ENCODE data around the gene ARPC2.
A peak's percentile ranks its signal among the peaks of the same experiment; 100 is the strongest.

GRCh38 chr2:218229239-218229638 lies 12.2 kb downstream of the ARPC2 start:
- TF ChIP-seq, protein P1, sequence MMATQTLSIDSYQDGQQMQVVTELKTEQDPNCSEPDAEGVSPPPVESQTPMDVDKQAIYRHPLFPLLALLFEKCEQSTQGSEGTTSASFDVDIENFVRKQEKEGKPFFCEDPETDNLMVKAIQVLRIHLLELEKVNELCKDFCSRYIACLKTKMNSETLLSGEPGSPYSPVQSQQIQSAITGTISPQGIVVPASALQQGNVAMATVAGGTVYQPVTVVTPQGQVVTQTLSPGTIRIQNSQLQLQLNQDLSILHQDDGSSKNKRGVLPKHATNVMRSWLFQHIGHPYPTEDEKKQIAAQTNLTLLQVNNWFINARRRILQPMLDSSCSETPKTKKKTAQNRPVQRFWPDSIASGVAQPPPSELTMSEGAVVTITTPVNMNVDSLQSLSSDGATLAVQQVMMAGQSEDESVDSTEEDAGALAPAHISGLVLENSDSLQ (IDR thresholded peaks at IDR 0.05): no peak
- TF ChIP-seq POLR2AphosphoS5 (IDR thresholded peaks at IDR 0.05; ENCODE audit: low read length) (no peak), CHD2 (IDR thresholded peaks at IDR 0.05; ENCODE audit: borderline replicate concordance, low read depth, low read length) (no peak), FOS (IDR thresholded peaks at IDR 0.05; ENCODE audit: borderline replicate concordance, extremely low read depth, insufficient read length) (no peak), DPF2 (IDR thresholded peaks at IDR 0.05) (no peak), NFXL1 (IDR thresholded peaks at IDR 0.05; ENCODE audit: borderline replicate concordance) (no peak), RFX5 (IDR thresholded peaks at IDR 0.05; ENCODE audit: low read depth, low read length) (no peak), HDAC2 (IDR thresholded peaks at IDR 0.05) (no peak), MXI1 (IDR thresholded peaks at IDR 0.05; ENCODE audit: low read depth, low read length) (0 out of 2 replicates have a peak, but pooled peaks have one; percentile 29), NR2F1 (conservative IDR thresholded peaks at IDR 0.05) (0 out of 2 replicates have a peak, but pooled peaks have one; percentile 38), ELK1 (IDR thresholded peaks at IDR 0.05; ENCODE audit: low read depth, low read length) (no peak), ASH2L (IDR thresholded peaks at IDR 0.05; ENCODE audit: borderline replicate concordance, low read depth) (no peak)
- TF ChIP-seq, protein P2, sequence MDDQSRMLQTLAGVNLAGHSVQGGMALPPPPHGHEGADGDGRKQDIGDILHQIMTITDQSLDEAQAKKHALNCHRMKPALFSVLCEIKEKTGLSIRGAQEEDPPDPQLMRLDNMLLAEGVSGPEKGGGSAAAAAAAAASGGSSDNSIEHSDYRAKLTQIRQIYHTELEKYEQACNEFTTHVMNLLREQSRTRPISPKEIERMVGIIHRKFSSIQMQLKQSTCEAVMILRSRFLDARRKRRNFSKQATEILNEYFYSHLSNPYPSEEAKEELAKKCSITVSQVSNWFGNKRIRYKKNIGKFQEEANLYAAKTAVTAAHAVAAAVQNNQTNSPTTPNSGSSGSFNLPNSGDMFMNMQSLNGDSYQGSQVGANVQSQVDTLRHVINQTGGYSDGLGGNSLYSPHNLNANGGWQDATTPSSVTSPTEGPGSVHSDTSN (IDR thresholded peaks at IDR 0.05; ENCODE audit: insufficient replicate concordance, low read depth, low read length): no peak

Data from GM12878 (cell line).